Hepatocyte (in vitro differentiated cells): ENCODE measurements around the gene HADHA.

Experiments
- EZH2 ChIP-seq: fragments of 200-600 bp; sonication (generic); IDR thresholded peaks from 2 replicates; pipeline ENCODE4 v1.6.1; 2016; ENCODE audit warnings: antibody characterized with exemption, mild to moderate bottlenecking, borderline replicate concordance
- TF ChIP-seq, protein P1 (sequence below): fragments of 200-600 bp; sonication (generic); IDR thresholded peaks from 2 replicates; pipeline ENCODE4 v1.5.1; 2016; ENCODE audit warnings: antibody characterized with exemption, mild to moderate bottlenecking; ENCODE audit not compliant: poor library complexity

DNA sequence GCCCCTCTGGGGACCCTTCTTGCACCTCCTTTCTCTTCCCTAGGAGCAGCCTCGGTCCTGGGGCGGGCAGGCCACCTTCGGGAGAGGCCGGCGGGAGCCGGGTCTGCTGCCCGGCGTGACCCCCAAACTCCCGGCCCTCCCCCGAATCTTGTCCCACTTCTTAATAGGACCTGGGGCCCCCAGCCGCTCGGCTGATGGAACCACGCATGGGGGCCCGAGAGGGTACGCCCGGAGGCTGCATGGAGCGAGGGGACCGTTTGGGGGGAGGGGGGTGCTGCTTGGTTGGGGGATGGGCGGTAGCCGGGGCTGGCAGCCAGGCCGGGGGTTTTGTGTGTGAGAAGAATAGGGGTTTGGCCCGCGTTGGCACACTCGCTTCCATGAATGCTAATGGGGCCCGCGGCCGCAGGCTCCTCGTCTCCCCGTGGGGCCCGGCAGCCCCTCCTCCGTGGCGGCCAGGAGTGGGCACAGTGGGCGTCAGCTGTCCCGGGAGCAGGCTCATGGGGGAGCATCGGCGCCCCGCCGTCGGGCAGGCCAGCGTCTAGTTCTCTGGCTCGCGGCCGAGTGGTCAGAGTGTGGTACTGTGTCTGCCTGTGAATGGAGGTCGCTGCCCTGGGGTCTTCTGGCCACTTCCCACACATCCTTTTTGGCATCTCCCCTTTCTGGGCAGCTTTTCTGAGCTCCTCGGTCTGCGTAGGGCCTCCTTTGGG, 70.5 kb downstream of the HADHA start:
- TF ChIP-seq, protein P1, sequence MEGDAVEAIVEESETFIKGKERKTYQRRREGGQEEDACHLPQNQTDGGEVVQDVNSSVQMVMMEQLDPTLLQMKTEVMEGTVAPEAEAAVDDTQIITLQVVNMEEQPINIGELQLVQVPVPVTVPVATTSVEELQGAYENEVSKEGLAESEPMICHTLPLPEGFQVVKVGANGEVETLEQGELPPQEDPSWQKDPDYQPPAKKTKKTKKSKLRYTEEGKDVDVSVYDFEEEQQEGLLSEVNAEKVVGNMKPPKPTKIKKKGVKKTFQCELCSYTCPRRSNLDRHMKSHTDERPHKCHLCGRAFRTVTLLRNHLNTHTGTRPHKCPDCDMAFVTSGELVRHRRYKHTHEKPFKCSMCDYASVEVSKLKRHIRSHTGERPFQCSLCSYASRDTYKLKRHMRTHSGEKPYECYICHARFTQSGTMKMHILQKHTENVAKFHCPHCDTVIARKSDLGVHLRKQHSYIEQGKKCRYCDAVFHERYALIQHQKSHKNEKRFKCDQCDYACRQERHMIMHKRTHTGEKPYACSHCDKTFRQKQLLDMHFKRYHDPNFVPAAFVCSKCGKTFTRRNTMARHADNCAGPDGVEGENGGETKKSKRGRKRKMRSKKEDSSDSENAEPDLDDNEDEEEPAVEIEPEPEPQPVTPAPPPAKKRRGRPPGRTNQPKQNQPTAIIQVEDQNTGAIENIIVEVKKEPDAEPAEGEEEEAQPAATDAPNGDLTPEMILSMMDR: no peak
- TF ChIP-seq EZH2: peak; percentile 73
